NCI-H82 (cell line): ENCODE measurements around the gene SBF2.

Experiments
- DNase-seq: peaks from one replicate; lab custom pipeline; 2025; lab: John Stamatoyannopoulos, UW

Gene SBF2

DNA sequence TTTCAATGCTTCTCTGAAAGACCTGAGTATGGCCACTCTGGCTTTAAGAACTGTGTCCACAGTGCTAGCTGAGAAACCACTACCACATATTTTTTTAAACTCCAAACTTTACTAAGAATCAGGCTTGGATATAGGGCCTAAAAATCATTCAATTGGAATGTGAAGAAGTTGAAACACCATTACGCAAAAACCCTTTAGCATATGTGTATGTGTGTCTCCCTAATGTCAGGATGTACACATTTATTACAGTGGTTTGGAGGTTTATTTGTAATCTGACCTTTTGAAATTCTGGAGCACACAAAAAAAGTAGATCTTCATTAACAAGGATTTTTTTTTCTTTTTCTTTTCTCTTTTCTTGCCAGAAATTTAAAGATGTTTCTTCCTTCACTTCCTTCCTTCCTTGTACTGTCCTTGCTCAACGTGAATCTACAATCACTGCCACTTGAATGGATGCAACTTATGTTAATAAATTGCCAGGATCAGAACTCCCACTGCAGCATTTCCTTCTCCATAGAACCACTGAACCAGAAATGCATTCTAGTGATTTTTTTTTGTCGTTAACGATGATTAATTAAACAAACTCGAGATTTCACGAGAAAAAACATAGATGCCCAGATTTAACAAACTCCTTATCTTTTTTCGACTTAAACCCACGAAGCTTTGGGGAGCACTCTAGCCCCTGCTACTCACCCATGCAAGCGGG is 7.8 kb upstream of the SBF2 start:
- no peak for DNase-seq

DNA sequence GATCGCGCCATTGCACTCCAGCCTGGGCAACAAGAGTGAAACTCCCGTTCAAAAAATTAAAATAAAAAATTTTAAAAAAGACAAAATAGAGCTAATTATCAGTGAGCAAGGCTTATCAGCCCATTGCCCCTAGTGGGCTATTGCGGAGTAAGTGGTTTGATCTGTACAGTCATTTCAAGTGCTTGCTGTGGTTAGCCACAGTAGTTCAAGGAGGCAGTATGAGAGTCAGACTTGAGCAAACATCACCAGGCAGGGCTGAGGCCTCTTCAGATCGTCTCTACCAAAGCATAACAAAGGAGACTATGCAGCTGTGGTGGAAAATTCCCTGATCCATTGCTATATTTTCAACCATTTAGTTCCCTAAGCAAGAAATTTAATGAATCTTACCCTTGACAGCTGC is 4.3 kb upstream of the SBF2 start:
- DNase-seq = peak; percentile 5

DNA sequence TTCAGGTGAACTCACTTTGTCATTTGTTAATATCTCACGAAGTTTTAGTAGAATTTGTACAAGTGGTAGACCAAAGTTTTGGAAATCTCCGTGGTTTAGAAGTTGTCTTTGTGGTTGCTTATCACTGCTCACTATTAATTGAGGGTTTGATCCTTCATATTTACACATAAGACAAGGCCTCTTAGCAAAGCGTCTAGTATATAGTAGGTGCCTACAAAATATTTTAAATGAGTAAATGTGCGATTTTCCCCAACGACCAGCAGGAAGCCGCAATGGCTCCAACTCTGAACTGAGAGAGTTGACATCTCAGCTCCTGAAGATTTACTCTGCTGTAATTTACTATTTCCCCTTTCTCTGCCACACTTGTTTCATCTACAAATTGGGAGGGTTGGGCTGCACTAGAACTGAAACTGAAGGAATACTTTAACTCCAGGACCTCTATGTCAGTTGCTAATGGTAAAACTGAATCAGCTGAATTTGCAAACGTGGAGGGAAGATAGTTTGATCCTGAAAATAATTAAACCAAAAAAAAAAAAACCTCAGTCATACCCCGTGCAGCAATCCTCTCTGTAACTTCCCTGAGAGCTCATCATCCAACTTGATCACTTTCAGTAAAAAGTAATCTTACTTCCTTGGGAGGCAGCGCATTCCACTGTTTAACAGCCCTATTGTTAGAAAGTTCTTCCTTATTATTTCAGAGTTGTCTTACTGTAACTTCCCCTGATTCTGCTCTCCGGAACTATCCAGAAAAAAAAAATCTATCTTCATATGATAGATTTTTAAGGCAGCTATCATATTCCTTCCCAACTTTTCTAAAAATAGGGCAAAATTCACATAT is 1.3 kb upstream of the SBF2 start:
- DNase-seq = no peak

DNA sequence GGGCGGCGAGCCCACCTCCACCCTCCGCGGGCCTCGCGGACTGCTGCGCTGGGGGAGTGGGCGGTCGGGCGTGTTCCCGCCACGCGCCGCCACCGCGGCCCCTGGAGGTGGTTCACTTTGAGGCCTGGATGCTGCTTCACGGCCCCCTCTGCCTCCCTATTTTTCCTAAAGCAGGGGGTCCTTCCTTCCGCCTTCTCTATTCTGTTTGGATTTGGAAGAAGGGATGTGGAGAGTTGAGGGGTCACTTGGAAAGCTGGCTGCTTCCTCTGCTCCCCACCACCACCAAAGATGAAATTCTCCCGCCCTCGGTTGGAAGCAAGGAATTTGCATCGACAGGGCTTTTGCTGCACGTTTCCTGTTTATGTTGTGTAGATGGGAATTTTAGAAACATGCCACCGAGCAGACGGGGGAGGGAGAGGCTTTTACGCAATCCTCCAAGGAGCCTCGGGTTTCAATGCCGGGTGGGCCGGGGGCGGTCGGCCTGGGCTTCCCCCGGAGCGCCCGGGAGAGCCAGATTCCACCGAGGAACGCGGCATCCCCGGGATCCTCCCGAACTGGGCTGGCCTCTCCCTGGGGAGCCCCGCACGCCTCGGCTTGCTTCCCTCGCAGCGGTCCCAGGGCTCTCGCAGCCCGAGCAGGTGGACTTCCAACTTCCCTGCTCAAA is 403 bp upstream of the SBF2 start:
- peak; percentile 51 for DNase-seq

DNA sequence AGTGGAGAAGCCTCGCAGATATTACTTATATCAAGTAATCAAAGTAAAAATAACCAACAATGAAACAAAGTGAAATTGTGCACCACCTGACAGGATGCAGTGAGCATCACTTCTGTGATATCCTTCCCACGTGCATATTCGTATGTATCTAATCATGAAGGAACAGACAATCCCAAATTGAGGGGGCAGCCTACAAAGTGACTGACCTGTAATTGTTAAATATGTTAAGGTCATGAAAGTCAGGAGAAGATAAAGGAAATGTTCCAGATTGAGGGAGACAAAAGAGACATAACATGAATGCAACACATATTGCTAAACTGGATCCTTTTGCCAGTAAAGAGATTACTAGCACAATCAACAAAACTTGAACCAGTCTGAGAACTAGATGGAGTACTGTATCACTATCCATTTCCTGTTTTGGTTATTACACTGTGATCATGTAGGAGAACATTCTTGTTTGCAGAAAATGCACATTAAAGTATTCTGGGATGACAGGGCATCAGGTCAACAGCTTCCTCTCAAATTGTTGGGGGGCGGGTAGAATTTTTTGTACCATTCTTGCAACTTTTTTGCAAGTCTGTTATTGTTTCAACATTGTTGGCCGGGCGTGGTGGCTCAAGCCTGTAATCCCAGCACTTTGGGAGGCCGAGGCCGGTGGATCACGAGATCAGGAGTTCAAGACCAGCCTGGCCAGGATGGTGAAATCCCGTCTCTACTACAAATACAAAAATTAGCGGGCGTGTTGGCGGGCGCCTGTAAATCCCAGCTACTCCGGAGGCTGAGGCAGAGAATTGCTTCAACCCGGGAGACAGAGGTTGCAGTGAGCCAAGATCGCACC is 2.0 kb downstream of the SBF2 start:
- no peak for DNase-seq

DNA sequence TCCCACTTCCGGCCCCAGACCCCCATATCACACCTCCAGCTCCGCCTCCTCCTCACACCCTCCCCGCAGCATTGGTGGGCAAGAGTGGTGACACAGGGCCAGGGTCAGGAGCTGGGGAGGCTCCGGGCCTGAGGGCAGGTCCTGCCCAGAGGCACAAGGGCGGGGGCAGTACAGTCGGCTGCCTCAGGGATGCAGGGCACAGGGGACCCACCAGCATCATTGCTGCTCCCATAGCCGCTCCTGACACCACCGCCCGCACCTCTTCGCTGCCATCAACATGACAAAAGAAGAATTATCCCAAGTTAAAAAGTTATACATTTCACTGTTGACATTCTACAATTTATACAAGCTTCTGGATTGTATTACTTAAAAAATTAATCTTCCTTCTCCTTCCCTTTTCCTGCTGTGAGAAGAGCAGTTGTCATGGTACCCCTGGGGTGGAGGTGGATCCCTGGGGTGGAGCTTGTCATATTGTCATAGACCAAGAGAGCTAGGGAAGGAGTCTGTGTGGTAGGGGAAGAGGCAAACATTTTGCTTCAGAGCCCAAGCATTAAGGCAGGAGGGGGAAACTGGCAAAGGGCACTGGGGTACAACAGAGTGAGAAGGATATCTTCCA is 4.1 kb downstream of the SBF2 start:
- no peak for DNase-seq

DNA sequence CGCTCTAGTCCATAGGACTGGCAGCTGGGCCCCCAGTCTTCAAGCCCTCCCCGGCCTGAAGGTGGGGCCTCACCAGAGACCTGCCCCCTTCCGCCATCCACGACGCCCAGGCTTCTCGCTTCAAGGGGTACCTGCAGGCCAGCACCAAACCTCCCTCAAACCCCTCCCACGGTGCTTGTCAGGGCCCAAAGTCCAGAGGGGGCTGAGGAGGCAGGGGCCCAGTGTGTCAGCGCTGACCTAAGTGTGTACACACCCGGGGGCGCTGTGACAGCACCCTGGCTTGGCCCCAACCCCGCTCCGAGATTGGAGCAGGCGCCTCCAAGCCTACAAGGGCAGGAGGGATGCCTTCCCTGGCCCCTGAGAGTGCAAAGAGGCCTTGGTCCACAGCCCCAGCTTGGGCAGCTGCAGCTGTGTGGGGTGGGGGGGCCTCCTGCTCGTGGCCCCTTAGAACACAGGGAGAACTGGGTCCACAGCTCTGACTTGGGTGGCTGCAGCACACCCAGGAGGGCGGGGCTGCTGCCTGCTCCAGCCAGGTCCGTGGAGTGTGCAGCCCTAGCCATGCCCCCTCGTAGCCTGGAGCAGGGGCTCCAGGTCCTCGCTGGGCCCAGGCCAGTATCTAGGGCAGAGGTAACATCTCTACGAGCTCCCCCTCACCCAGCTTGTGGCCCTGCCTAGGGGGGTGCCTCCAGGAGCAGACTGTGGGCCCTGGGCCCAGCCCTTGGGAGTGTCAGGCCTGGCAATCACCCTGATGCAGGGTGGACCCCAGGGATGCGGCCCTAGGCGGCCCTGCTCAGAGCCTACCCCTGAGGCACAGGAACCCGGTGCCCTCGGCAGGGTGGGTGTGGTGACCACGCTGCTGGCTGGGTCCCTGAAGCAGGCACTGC is 4.9 kb downstream of the SBF2 start:
- no peak for DNase-seq

DNA sequence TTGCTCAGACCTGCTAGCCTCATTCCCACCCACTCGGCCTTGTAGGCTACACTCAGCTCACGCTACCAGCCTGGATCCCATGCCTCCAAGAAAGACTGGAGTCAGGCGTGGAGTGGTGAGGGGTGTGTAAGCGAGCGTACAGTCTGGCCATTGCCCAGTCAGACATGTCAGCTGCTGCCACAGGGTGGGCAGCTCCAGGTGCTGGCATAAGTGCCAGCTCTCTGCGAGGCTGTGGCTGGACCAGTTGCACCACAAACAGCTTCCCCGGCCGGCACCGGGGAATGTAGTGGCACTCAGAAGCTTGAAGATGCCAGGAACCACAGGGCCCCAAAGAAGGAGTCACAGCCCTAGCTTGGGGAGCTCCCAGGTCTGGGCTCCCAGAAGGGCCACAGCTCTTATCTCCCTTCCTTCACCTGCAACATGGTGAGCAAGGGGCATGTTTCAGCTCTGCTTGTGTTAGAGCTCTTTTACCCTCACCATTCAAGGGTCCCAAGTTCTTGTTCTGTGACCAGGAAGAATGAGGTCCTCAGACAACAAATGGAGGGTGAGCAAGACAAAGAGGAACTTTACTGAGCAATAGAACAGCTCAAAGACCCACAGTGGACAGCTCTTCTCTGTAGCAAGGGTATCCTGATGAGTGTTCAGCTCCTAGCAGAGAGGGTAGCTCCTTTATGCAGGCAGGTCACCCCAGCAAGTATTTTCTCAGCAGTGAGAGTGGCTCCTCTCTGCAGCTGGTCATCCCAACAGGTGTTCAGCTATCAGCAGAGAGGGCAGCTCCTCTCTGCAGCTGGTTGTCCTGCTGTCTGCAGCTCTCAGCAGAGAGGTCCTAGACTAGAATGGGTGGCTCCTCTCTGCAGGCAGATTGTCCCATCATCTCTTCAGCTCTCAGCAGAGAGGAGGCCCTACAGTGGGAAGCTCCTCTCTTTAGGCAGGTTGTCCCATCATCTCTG is 6.0 kb downstream of the SBF2 start:
- no peak for DNase-seq

DNA sequence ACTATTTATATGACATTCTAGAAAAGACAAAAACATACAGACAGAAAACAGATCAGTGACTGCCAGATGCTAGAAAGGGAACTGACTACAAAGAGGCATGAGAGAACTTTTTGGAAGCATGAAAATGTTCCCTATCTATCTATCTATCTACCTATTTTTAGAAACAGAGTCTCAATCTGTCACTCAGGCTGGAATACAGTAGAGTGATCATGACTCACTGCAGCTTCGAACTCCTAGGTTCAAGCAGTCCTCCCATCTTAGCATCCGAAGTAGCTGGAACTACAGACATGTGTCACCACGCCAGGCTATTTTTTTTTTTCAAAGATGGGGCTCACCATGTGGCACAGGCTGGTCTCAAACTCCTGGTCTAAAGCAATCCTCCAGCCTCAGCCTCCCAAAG is 6.9 kb downstream of the SBF2 start:
- no peak for DNase-seq

DNA sequence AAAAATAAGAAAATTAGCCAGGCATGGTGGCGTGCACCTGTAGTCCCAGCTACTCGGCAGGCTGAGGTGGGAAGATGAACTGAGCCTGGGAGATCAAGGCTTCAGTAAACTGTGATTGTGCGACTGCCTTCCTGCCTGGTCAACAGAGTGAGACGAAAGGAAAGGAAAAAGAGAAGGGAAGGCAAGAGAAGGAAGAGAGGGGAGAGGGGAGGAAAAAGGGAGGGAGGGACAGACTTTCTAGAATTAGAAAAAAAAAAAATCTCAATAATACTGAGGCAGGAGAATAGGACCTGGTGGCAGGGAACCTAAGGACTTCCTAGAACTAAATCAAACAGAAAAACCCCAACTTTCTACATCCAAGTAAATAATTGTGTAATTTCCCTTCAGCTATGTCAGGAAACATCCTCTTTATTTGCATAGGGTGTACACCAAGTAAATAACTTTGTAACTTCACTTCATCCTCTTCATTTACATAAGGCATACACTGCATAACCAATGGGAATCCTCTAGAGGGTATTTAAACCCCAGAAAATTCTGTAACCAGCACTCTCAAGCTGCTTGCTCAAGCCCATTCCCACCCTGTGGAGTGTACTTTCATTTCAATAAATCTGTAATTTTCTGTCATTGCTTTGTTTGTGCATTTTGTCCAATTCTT is 8.7 kb downstream of the SBF2 start:
- DNase-seq = no peak

DNA sequence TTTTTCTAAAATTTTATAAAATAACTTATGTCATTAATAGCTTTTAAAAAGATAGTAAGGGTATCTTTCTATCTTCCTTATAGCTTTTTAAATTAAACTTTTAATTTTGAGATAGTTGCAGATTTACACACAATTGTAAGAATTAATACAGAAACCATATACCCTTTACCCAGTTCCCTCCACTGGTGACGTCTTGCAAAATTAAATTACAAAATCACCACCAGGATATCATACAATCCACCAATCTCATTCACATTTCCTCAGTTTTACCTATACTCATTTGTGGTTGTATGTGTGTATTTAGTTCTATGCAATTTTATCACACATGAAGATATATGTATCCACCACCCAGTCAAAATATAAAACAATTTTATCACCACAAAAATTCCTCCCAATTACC is 10.0 kb downstream of the SBF2 start:
- no peak for DNase-seq

DNA sequence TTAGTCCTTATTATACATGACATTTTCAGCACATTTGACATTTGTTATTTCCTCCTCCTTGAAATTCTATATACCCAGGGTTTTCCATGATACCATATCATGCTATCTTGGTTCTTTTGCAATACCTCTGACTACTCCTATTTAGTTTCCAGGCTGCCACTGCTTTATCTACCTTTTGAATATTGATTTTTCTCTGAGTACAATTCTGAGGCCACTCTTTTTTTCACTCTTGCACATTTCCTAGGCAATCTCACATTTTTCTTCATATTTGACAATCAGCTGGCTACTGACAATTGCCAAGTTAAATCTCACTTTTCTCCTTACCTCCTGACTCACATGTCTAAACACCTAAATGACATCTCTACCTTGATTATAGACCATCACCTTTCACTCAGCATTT is 11.9 kb downstream of the SBF2 start:
- no peak for DNase-seq

DNA sequence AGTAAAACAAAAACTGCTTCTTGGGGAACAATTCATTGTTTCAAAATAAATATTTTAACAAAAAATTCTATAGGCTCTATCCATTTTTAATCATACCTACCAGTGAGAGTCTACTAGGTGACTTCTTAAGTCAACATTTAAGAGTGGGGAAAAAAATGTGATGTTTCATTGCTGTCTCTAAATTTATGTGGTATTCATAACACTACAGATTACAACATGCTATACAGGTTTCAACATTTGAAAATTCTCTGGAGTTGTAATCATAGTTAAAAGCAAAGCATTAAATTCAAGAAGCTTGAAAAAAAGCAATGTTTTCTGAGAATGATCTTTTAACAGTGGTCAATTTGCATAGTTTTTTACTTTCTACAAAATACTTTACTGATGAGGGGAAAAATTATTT is 18.3 kb downstream of the SBF2 start:
- no peak for DNase-seq

DNA sequence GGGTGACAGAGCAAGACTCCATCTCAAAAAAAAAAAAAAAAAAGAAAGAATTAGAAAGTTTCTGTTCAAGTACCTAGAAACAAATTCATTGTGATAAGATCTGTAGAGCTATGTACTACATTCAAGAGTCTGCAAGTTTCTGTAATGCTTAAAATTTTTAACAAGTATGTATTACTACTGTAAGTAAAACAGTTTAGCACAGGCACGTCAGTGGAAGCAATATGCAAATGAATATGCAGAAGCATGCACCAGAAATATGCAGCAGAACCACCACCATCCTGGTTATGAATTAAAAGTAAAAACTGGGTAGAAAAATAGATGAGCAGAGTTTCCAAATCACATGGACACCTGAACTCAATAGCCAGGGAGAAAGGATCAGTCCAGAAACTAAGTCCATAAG is 19.3 kb downstream of the SBF2 start:
- no peak for DNase-seq

DNA sequence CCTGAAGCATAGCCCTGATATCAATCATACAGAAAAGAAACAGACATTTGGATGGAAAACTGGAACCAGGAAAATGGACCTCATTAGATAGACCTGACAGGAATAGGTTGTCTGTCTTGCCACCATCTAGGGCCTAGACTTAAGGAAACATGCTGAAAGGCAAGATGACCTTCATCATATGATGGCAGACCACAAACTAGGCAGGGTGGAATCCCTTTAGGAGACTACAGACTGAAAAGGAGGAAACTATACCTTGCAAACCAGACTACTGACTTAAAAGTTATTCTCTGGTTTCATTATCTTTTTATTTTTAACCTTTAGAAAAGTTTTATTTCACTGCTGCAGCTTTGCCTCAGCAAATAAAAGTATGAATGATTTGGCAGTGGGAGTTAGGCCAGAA is 20.3 kb downstream of the SBF2 start:
- DNase-seq = no peak

DNA sequence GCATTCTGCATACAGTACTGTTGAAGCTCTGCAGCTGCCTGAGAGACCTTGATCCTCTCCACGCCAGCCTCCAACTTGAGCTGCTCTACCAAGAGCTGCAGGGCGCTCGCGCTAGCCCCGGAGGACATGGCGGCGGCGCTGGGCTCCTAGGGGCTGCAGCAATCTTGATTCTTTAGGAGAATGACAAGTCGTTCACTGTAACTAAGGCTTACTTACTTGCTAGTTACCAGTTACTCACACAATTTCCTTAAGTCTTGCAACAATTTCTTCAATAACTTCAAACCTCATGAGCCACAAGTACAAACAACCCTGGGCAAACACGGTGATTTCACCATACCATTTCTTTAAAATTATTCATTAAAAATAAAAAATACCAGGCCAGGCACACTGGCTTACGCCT is 21.9 kb downstream of the SBF2 start:
- DNase-seq = no peak

DNA sequence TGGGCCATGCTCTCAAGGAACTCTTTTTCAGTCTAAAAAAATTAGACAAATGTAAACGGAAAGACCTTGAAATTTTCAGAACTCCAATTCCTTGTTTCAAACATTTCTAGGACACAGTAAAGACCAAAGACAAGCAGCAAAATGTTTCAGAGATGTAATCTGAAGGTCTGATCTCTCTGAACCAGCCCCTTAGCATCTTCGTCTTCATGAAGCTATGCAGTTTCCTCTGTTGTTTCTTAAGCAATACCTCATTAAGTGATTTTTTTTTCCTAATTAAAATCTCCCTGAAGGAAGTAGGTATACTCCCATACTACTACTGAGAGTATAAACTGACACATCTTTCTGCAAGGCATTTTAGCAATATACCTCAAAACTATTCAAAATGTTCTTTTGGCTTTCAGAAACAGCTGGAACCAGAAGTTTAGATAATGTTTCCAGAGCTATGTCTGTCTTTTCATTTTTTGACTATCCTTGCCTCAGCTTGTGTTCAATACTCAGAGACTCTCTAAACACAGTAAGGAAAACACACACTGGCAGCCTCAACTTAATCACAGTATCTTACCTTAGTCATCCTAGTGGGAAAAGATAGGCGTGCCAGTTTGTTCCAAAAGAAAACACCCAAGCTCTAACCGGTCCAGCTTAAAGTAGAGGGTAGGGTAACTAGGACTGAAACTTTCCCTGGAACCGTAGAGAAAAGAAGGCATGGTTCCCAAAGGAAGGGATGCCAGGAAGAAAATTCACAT is 25.1 kb downstream of the SBF2 start:
- DNase-seq = no peak

DNA sequence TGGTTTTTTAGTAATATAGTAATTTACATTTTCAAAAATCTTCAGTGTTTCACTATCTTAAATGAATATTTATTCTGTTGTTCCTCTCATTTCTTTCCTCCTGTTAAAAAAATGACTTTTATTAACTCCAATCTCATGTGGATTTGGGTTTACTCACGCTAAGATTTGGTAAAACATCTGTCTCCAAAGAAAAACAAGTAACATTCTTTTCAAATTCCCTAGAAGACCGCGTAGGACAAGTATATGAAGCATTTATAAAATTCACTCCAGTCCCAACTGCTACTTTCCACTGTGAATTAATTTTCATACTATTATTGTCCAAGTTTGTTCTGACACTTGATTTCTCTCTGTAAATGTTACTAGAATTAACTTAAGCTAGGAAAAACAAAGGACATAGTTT is 26.2 kb downstream of the SBF2 start:
- no peak for DNase-seq
